Measurements from ENCODE around the gene VPREB3. TPM values are rescaled to one million over a fixed set of nuclear protein-coding genes. Genes with fewer than 3 reads are reported as not detected.

Gene VPREB3
- total and polyA plus RNA-seq, 2 experiments from 2014 or later: not detected

- no peak for DNase-seq (ENCODE audit: low spot score)
- Histone ChIP-seq H3K36me3 (replicated peaks; ENCODE audit: insufficient read depth, low read depth) (no peaks in the 10 kb centered on the region), H2AFZ (no peak overlapping the region), H3K27me3 (no peaks in the 10 kb centered on the region), H3K4me3 (no peak overlapping the region), H3K79me2 (peaks cover 12% of the 10 kb centered on the region), H3K9me2 (replicated peaks; ENCODE audit: insufficient read depth) (no peaks in the 10 kb centered on the region), H3K4me1 (ENCODE audit: insufficient read depth) (peaks cover 6% of the 10 kb centered on the region), H3K9me3 (ENCODE audit: low read depth) (no peaks in the 10 kb centered on the region), H3K27ac (no peak overlapping the region), H4K20me1 (ENCODE audit: insufficient read depth, poor library complexity, severe bottlenecking) (no peaks in the 10 kb centered on the region), H3K4me2 (no peak overlapping the region)
- 68% methylated on average over 6 of the region's 6 CpGs for WGBS (ENCODE audit: low lambda C conversion rate, missing lambda C conversion rate)
- no peak for TF ChIP-seq EZH2 (IDR thresholded peaks at IDR 0.05; ENCODE audit: borderline replicate concordance)
- TF ChIP-seq EZH2phosphoT487 (IDR thresholded peaks at IDR 0.05; ENCODE audit: low read depth, severe bottlenecking, unreplicated experiment): no peak
- no peak for TF ChIP-seq CTCF (IDR thresholded peaks at IDR 0.05; ENCODE audit: poor library complexity)
Observed at GRCh38 chr22:23720855-23721254, 33.4 kb downstream of the VPREB3 start.

GRCh38 chr22:23718371-23719165 lies 35.7 kb downstream of the VPREB3 start:
- TF ChIP-seq EZH2 (IDR thresholded peaks at IDR 0.05; ENCODE audit: borderline replicate concordance): no peak
- TF ChIP-seq EZH2phosphoT487 (IDR thresholded peaks at IDR 0.05; ENCODE audit: low read depth, severe bottlenecking, unreplicated experiment): no peak
- TF ChIP-seq CTCF (IDR thresholded peaks at IDR 0.05; ENCODE audit: poor library complexity): no peak
- no peaks in the 10 kb centered on the region for H3K36me3 ChIP-seq (replicated peaks; ENCODE audit: insufficient read depth, low read depth)
- no peak for DNase-seq (ENCODE audit: low spot score)
- no peak overlapping the region for H2AFZ ChIP-seq
- H3K27ac ChIP-seq: no peak overlapping the region
- H3K4me1 ChIP-seq (ENCODE audit: insufficient read depth): peaks cover 7% of the 10 kb centered on the region
- H3K9me3 ChIP-seq (ENCODE audit: low read depth): no peaks in the 10 kb centered on the region
- no peak overlapping the region for H3K4me2 ChIP-seq
- no peaks in the 10 kb centered on the region for H3K27me3 ChIP-seq
- no peaks in the 10 kb centered on the region for H4K20me1 ChIP-seq (ENCODE audit: insufficient read depth, poor library complexity, severe bottlenecking)
- H3K4me3 ChIP-seq: no peak overlapping the region
- no peaks in the 10 kb centered on the region for H3K9me2 ChIP-seq (replicated peaks; ENCODE audit: insufficient read depth)
- 92% methylated on average over 17 of the region's 17 CpGs for WGBS (ENCODE audit: low lambda C conversion rate, missing lambda C conversion rate)
- H3K79me2 ChIP-seq: peaks cover 15% of the 10 kb centered on the region

- peak overlapping the region; percentile 75 for H3K27ac ChIP-seq
- no peaks in the 10 kb centered on the region for H3K9me3 ChIP-seq (ENCODE audit: low read depth)
- no peaks in the 10 kb centered on the region for H3K36me3 ChIP-seq (replicated peaks; ENCODE audit: insufficient read depth, low read depth)
- H3K4me3 ChIP-seq: peak overlapping the region; percentile 54
- H4K20me1 ChIP-seq (ENCODE audit: insufficient read depth, poor library complexity, severe bottlenecking): no peaks in the 10 kb centered on the region
- 9% methylated on average over 64 of the region's 84 CpGs for WGBS (ENCODE audit: low lambda C conversion rate, missing lambda C conversion rate)
- H3K4me2 ChIP-seq: peak overlapping the region; percentile 91
- no peaks in the 10 kb centered on the region for H3K9me2 ChIP-seq (replicated peaks; ENCODE audit: insufficient read depth)
- peak overlapping the region; percentile 96 for H2AFZ ChIP-seq
- H3K79me2 ChIP-seq: peaks cover 15% of the 10 kb centered on the region
- no peaks in the 10 kb centered on the region for H3K27me3 ChIP-seq
- DNase-seq (ENCODE audit: low spot score): peak; percentile 94
- no peak for TF ChIP-seq EZH2 (IDR thresholded peaks at IDR 0.05; ENCODE audit: borderline replicate concordance)
- no peak for TF ChIP-seq CTCF (IDR thresholded peaks at IDR 0.05; ENCODE audit: poor library complexity)
- no peak for TF ChIP-seq EZH2phosphoT487 (IDR thresholded peaks at IDR 0.05; ENCODE audit: low read depth, severe bottlenecking, unreplicated experiment)
- H3K4me1 ChIP-seq (ENCODE audit: insufficient read depth): peaks cover 7% of the 10 kb centered on the region
Observed at GRCh38 chr22:23716811-23717801, 37.1 kb downstream of the VPREB3 start.

Data from hepatocyte (in vitro differentiated cells).